Uterus (tissue), 4 donors: ENCODE data around the gene SCLY. TPM values are rescaled to one million over a fixed set of nuclear protein-coding genes. Genes with fewer than 3 reads are reported as not detected.
"Not testable (repeated sequence)": the region's sequence is repeated elsewhere in the genome, so short reads cannot be mapped to it uniquely, and the experiment has no call there.

Source experiments
- DNase-seq, 2 donors: peaks; one replicate each; pipeline ENCODE4 v3.0.0-alpha.2; 2019 to 2020
- H3K27ac ChIP-seq, 2 donors: fragments of 200-600 bp; sonication (generic); 1 replicate in 1 of 2; 2 replicates in 1 of 2; pipeline ENCODE4 v1.5.1; 2016 to 2018
- H3K27me3 ChIP-seq, 2 donors: fragments of 200-600 bp; sonication (generic); one replicate each; pipeline ENCODE4 v1.5.1; 2018 to 2019; ENCODE audit warnings: control low read depth in 1 of 2
- H3K36me3 ChIP-seq, 2 donors: fragments of 200-600 bp; sonication (generic); one replicate each; pipeline ENCODE4 v1.5.1; 2019; ENCODE audit warnings: control low read depth in 1 of 2
- H3K4me1 ChIP-seq, 2 donors: fragments of 200-600 bp; sonication (generic); one replicate each; pipeline ENCODE4 v1.5.1; 2018 to 2019; ENCODE audit warnings: control low read depth in 1 of 2
- H3K4me3 ChIP-seq, 2 donors: fragments of 200-600 bp; sonication (generic); 1 replicate in 1 of 2; 2 replicates in 1 of 2; pipeline ENCODE4 v1.5.1; 2018 to 2019; ENCODE audit warnings: mild to moderate bottlenecking in 1 of 2
- H3K9me3 ChIP-seq, 2 donors: fragments of 200-600 bp; sonication (generic); one replicate each; pipeline ENCODE4 v1.5.1; 2019; ENCODE audit warnings: control low read depth in 1 of 2
- POLR2A ChIP-seq, 2 donors: fragments of 450-650 bp; IDR thresholded peaks; one replicate each; pipeline ENCODE4 v1.6.1; 2016; ENCODE audit warnings: antibody characterized with exemption in 2 of 2, mild to moderate bottlenecking in 1 of 2, moderate library complexity in 1 of 2
- intact Hi-C: fragments of 100-400 bp; cut with DNase I; formaldehyde crosslinking; loops from one replicate; pipeline ENCODE4 v1.15.1; 2023; ENCODE audit warnings: low total_unique reads
- total RNA-seq, 4 donors: library from RNA; depleted of rRNA in 3 of 4; stranded (reverse); fragments of >200 nt in 3 of 4; gene quantifications; one replicate each; pipeline versions ENCODE4 v1.1.0 to v1.2.4, GENCODE V29; 2014 to 2023
- TF ChIP-seq, protein P1 (sequence below), 4 experiments: fragments of 200-600 bp in 2 of 4; fragments of 450-650 bp in 2 of 4; sonication (generic) in 2 of 4; IDR thresholded peaks; one replicate each; pipeline ENCODE4 v1.5.1; 2016 to 2019; ENCODE audit warnings: antibody characterized with exemption in 4 of 4, mild to moderate bottlenecking in 2 of 4, moderate library complexity in 1 of 4
- donor health status: DM: yes; HTN: yes; CAD: no.

SCLY gene
- total RNA-seq, 4 donors from 2014 or later = 5.1 to 26.0 (median 12.8) TPM

DNA sequence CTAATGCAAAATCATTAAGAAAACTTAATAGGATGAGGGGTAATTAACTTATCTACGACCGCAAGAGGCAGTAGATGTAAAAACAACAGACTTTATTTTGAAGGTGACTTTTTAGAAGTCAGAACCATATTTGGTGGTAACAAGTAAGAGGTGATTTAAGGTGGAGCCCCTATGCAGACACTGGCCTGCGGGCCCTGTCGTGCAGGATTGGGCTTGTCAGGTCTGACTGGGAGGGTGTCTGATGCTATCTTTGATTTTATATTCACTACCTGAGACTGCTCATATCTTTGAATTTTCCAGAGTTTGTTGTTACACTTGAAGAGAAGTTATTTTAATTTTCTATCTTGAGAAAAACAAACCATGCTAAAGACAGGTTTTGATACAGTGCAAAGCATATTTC, 29.1 kb upstream of the SCLY start:
- intact Hi-C loops = no loop called here

DNA sequence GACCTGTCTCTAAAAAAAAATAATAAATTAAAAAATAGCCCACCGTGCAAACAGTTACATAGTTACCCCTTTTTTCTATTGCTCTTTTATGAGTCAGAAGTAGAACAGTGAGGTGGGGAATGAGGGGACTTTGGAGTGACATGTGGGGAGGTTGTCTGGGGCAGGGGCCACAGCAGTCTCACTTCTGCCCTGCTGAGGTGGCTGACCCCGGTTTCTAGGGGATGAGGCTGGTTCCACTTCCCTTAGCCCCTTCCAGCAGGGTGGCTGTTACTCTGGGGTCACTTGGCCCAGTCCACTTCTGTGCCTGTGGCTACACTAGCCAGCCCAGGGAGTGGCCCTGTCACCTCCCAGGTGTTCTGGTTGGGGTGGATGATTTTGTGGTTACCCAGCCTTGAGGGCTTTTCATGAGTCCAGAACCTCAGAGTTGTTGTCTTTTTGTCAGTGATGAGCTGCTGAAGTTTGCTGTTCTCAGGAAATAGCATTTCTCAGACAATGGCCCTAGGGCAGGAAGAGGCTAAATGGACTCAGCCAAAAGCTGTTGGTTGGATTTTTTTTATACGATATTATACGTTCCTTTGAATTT, 28.0 kb upstream of the SCLY start:
- TF ChIP-seq POLR2A (IDR thresholded peaks at IDR 0.05) = no peak
- TF ChIP-seq, protein P1, sequence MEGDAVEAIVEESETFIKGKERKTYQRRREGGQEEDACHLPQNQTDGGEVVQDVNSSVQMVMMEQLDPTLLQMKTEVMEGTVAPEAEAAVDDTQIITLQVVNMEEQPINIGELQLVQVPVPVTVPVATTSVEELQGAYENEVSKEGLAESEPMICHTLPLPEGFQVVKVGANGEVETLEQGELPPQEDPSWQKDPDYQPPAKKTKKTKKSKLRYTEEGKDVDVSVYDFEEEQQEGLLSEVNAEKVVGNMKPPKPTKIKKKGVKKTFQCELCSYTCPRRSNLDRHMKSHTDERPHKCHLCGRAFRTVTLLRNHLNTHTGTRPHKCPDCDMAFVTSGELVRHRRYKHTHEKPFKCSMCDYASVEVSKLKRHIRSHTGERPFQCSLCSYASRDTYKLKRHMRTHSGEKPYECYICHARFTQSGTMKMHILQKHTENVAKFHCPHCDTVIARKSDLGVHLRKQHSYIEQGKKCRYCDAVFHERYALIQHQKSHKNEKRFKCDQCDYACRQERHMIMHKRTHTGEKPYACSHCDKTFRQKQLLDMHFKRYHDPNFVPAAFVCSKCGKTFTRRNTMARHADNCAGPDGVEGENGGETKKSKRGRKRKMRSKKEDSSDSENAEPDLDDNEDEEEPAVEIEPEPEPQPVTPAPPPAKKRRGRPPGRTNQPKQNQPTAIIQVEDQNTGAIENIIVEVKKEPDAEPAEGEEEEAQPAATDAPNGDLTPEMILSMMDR (IDR thresholded peaks at IDR 0.05) = no peak
- H3K36me3 ChIP-seq = no peaks in the 10 kb centered on the region
- no peaks in the 10 kb centered on the region for H3K9me3 ChIP-seq
- no peak overlapping the region for H3K4me3 ChIP-seq
- H3K4me1 ChIP-seq = no peaks in the 10 kb centered on the region
- H3K27ac ChIP-seq = no peak overlapping the region
- DNase-seq = no peak
- intact Hi-C loops = no loop called here
- H3K27me3 ChIP-seq = no peaks in the 10 kb centered on the region

More for the DNA sequence above, 29.1 kb upstream of the SCLY start:
- no peak for DNase-seq
- H3K27me3 ChIP-seq = no peaks in the 10 kb centered on the region
- no peaks in the 10 kb centered on the region for H3K4me1 ChIP-seq
- TF ChIP-seq, protein P1 (IDR thresholded peaks at IDR 0.05) = no peak
- TF ChIP-seq POLR2A (IDR thresholded peaks at IDR 0.05) = no peak
- no peaks in the 10 kb centered on the region for H3K36me3 ChIP-seq
- no peaks in the 10 kb centered on the region for H3K9me3 ChIP-seq
- no peak overlapping the region for H3K4me3 ChIP-seq
- H3K27ac ChIP-seq = no peak overlapping the region

DNA sequence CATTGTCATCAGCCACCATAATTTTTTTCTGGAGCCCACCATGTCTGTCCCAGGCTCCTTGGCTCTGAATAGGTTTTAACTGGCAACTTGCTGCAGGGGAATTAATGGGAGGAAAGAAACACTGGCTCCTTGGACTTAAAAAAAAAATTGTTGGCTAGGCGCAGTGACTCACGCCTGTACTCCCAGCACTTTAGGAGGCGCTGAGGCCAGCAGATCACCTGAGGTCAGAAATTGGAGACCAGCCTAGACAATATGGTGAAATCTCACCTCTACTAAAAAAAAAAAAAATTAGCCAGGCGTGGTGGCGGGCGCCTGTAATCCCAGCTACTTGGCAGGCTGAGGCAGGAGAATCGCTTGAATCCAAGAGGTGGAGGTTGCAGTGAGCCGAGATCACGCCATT, 26.8 kb upstream of the SCLY start:
- DNase-seq, H3K9me3 ChIP-seq, H3K27me3 ChIP-seq, H3K4me3 ChIP-seq, H3K36me3 ChIP-seq, H3K4me1 ChIP-seq, H3K27ac ChIP-seq, intact Hi-C loops: not testable (repeated sequence)

DNA sequence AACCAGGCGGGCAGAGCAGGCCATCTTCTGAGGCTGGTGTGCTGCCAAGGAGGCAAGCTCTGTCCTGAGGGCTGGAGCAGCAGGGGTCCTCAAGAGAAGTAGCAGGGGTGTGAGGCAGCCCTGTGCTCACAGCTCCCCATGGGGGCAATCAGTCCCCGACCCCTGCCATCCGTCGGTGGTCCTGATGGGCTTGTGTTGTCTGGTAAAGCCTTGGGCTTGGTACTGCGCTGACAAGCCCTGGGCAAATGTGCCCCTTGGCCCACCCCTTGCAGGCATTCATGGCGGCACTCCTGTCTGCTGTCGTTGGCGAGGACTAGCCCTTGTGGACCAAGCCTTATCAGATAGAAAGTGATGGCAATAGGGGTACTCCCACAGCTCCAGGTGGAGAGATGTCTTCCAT, 22.6 kb upstream of the SCLY start:
- Histone ChIP-seq H3K4me1 (no peaks in the 10 kb centered on the region), H3K27ac (no peak overlapping the region), H3K27me3 (no peaks in the 10 kb centered on the region), H3K4me3 (no peak overlapping the region), H3K36me3 (no peaks in the 10 kb centered on the region), H3K9me3 (no peaks in the 10 kb centered on the region)
- intact Hi-C loops = no loop called here
- TF ChIP-seq, protein P1 (IDR thresholded peaks at IDR 0.05) = no peak
- TF ChIP-seq POLR2A (IDR thresholded peaks at IDR 0.05) = no peak
- DNase-seq = no peak

DNA sequence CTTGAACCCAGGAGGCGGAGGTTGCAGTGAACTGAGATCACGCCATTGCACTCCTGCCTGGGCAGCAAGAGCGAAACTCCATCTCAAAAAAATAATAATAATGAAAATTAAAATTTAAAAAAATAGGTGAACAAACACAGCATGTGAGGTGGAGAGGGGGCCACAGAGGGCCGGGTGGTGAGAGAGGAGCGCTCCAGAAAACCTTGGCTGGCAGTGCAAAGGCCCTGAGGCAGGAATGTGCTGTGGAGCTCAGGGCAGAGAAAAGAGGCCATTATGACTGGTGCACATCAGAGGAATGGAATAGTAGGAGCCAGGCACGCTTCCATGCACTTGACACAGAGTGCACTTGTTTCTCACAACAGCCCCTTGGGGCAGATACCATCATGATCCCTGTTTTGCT, 21.6 kb upstream of the SCLY start:
- no peak overlapping the region for H3K4me3 ChIP-seq
- intact Hi-C loops = no loop called here
- no peaks in the 10 kb centered on the region for H3K9me3 ChIP-seq
- H3K4me1 ChIP-seq = no peaks in the 10 kb centered on the region
- H3K27me3 ChIP-seq = no peaks in the 10 kb centered on the region
- TF ChIP-seq POLR2A (IDR thresholded peaks at IDR 0.05) = no peak
- TF ChIP-seq, protein P1 (IDR thresholded peaks at IDR 0.05) = no peak
- H3K27ac ChIP-seq = no peak overlapping the region
- no peak for DNase-seq
- H3K36me3 ChIP-seq = no peaks in the 10 kb centered on the region

DNA sequence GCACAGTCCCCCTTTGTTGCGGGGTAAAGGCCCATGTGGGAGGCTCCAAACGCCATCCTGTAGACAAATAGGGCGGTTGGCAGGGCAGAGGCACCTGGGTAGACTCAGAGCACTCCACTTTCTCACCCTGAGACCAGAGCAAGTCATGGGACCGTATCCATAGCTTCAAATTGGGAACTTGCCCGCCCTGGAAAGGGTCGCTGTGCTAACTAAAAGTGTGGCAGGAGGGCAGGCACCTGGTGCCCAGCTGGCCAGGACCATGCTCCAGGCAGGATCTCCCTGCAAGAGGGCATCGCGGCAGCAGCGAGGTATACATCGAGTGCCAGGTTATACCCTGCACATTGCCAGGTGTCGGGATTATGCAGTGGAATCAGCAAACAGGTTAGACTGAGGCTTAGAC, 20.8 kb upstream of the SCLY start:
- H3K9me3 ChIP-seq = no peaks in the 10 kb centered on the region
- H3K4me1 ChIP-seq = no peaks in the 10 kb centered on the region
- H3K4me3 ChIP-seq = no peak overlapping the region
- intact Hi-C loops = no loop called here
- H3K27me3 ChIP-seq = no peaks in the 10 kb centered on the region
- H3K36me3 ChIP-seq = no peaks in the 10 kb centered on the region
- H3K27ac ChIP-seq = no peak overlapping the region
- DNase-seq = no peak
- TF ChIP-seq, protein P1 (IDR thresholded peaks at IDR 0.05) = no peak
- TF ChIP-seq POLR2A (IDR thresholded peaks at IDR 0.05) = no peak
